Liver (tissue), 9 donors: Measurements from ENCODE around the gene MYO15A. TPM values are rescaled to one million over a fixed set of nuclear protein-coding genes. Genes with fewer than 3 reads are reported as not detected.
A peak's percentile ranks its signal among the peaks of the same experiment; 100 is the strongest.

Source experiments
- DNase-seq: peaks from one replicate; pipeline ENCODE4 v3.0.0-alpha.2; 2017; ENCODE audit warnings: low spot score
- H3K27ac ChIP-seq, 2 donors: one replicate each; pipeline ENCODE4 v1.7.0; 2013; ENCODE audit warnings: inconsistent platforms in 2 of 2, low read length in 2 of 2, control low read depth in 1 of 2, low read depth in 1 of 2, mild to moderate bottlenecking in 1 of 2
- H3K27me3 ChIP-seq, 4 donors: one replicate each; pipeline versions ENCODE4 v1.6.1 to v1.7.0; 2013; ENCODE audit warnings: low read length in 3 of 4, inconsistent platforms in 1 of 4, mild to moderate bottlenecking in 1 of 4, moderate library complexity in 1 of 4; ENCODE audit not compliant: control insufficient read depth in 4 of 4, insufficient read depth in 4 of 4
- H3K36me3 ChIP-seq, 4 donors: one replicate each; pipeline versions ENCODE4 v1.6.1 to v1.7.0; 2013; ENCODE audit warnings: low read length in 3 of 4, mild to moderate bottlenecking in 3 of 4, low read depth in 1 of 4, moderate library complexity in 1 of 4; ENCODE audit not compliant: control insufficient read depth in 4 of 4, insufficient read depth in 3 of 4
- H3K4me1 ChIP-seq, 4 donors: one replicate each; pipeline versions ENCODE4 v1.6.1 to v1.7.0; 2013; ENCODE audit warnings: low read length in 3 of 4, mild to moderate bottlenecking in 3 of 4, moderate library complexity in 1 of 4; ENCODE audit not compliant: control insufficient read depth in 4 of 4, insufficient read depth in 4 of 4
- H3K4me3 ChIP-seq, 3 donors: one replicate each; pipeline versions ENCODE4 v1.6.1 to v1.7.0; 2013; ENCODE audit warnings: low read length in 3 of 3, control low read depth in 1 of 3, low read depth in 1 of 3, mild to moderate bottlenecking in 1 of 3
- H3K9ac ChIP-seq, 2 donors: one replicate each; pipeline ENCODE4 v1.7.0; 2013; ENCODE audit warnings: low read length in 2 of 2, mild to moderate bottlenecking in 2 of 2, moderate library complexity in 2 of 2, control low read depth in 1 of 2, low read depth in 1 of 2
- H3K9me3 ChIP-seq, 4 donors: one replicate each; pipeline versions ENCODE4 v1.6.1 to v1.7.0; 2013; ENCODE audit warnings: low read length in 3 of 4; ENCODE audit not compliant: control insufficient read depth in 4 of 4
- ATF3 ChIP-seq: IDR thresholded peaks from 2 replicates; pipeline ENCODE4 v1.6.1; 2016; ENCODE audit warnings: antibody characterized with exemption
- CTCF ChIP-seq: fragments of 150-350 bp; IDR thresholded peaks from 2 replicates; pipeline ENCODE4 v1.5.1; 2017; ENCODE audit warnings: improper control_type of control experiment, low read depth, low read length; ENCODE audit not compliant: missing input control
- EGR1 ChIP-seq, 2 donors: IDR thresholded peaks; 2 replicates each; pipeline ENCODE4 v1.6.1; 2016 to 2018; ENCODE audit warnings: antibody characterized with exemption in 2 of 2, low read depth in 2 of 2
- FOXA1 ChIP-seq: IDR thresholded peaks from 2 replicates; pipeline ENCODE4 v1.6.1; 2016; ENCODE audit warnings: antibody characterized with exemption
- FOXA2 ChIP-seq: IDR thresholded peaks from 2 replicates; pipeline ENCODE4 v1.6.1; 2016; ENCODE audit warnings: antibody characterized with exemption
- GABPA ChIP-seq, 2 donors: IDR thresholded peaks in 1 of 2; conservative IDR thresholded peaks in 1 of 2; 2 replicates each; pipeline ENCODE4 v1.6.1; 2016; ENCODE audit warnings: antibody characterized with exemption in 2 of 2, mild to moderate bottlenecking in 1 of 2, moderate library complexity in 1 of 2
- JUND ChIP-seq, 2 donors: IDR thresholded peaks; 2 replicates each; pipeline ENCODE4 v1.6.1; 2016; ENCODE audit warnings: antibody characterized with exemption in 2 of 2
- NR2F2 ChIP-seq: IDR thresholded peaks from 2 replicates; pipeline ENCODE4 v1.6.1; 2016; ENCODE audit warnings: antibody characterized with exemption
- RXRA ChIP-seq, 2 donors: IDR thresholded peaks; 2 replicates each; pipeline ENCODE4 v1.6.1; 2017 to 2018; ENCODE audit warnings: antibody characterized with exemption in 2 of 2, mild to moderate bottlenecking in 1 of 2
- TAF1 ChIP-seq: conservative IDR thresholded peaks from 2 replicates; pipeline ENCODE4 v1.6.1; 2016; ENCODE audit warnings: antibody characterized with exemption, mild to moderate bottlenecking
- YY1 ChIP-seq: IDR thresholded peaks from 2 replicates; pipeline ENCODE4 v1.6.1; 2016; ENCODE audit warnings: antibody characterized with exemption, mild to moderate bottlenecking
- ZBTB33 ChIP-seq: IDR thresholded peaks from 2 replicates; pipeline ENCODE4 v1.6.1; 2016; ENCODE audit warnings: antibody characterized with exemption
- WGBS: extraction: QIAGEN DNeasy Blood & Tissue Kit; methylation state at CpG from one replicate; pipeline ENCODE4 v1.1.7; 2013; 5-methylcytosine and 5-hydroxymethylcytosine counted together
- polyA plus RNA-seq, 2 donors: library from polyadenylated mRNA; stranded (reverse) in 1 of 2; unstranded in 1 of 2; fragments of 200-250 nt in 1 of 2; fragments of >200 nt in 1 of 2; fragmentation: Nextera tagmentation in 1 of 2; extraction: Ambion mirVana in 1 of 2; gene quantifications; one replicate each; pipeline versions ENCODE4 v1.2.1 to v1.2.3, GENCODE V29; 2013 to 2015
- total RNA-seq, 2 donors: library from RNA; depleted of rRNA; stranded (reverse); fragments of >200 nt; gene quantifications; one replicate each; pipeline ENCODE4 v1.2.3, GENCODE V29; 2014
- TF ChIP-seq, protein P1 (sequence below): IDR thresholded peaks from 2 replicates; pipeline ENCODE4 v1.6.1; 2016; ENCODE audit warnings: antibody characterized with exemption, mild to moderate bottlenecking
- donor health status: healthy.
- donor health status: healthy.
- donor health status: healthy.
- donor health status: healthy.
- donor health status: healthy.

The MYO15A gene
- total and polyA plus RNA-seq, 4 donors = 0.15 to 2.9 (median 0.97) TPM

GRCh38 chr17:18172531-18173278 is 64.1 kb downstream of the MYO15A start (continued):
- no peak for TF ChIP-seq ZBTB33

DNA sequence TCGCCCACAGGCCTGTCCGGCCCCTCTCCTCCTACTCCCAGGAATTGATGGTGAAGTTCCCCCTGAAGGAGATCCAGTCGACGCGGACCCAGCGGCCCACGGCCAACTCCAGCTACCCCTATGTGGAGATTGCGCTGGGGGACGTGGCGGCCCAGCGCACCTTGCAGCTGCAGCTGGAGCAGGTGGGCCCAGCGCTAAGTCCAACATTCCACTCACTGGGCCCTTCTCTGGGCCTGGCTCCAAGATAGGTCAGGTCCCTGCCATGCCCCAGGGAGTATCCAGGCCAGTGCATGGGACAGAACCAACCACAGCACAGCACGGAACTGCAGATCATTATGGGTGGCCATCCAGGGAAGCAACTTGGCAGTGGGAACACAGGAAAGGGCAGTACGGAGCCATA is 65.2 kb downstream of the MYO15A start:
- Histone ChIP-seq H3K27me3 (no peaks in the 10 kb centered on the region), H3K9ac (no peak overlapping the region), H3K27ac (peak overlapping the region in 1 of 2 donors; percentile 50), H3K4me3 (no peak overlapping the region), H3K4me1 (peaks cover 0 to 12% (median 8%) of the 10 kb centered on the region in 4 donors), H3K36me3 (no peaks in the 10 kb centered on the region), H3K9me3 (no peaks in the 10 kb centered on the region)
- TF ChIP-seq RXRA (IDR thresholded peaks at IDR 0.05) = peak in 1 of 2 donors; percentile 10
- TF ChIP-seq ZBTB33 = no peak
- WGBS = 86% methylated on average over 14 of the region's 14 CpGs
- no peak for DNase-seq

DNA sequence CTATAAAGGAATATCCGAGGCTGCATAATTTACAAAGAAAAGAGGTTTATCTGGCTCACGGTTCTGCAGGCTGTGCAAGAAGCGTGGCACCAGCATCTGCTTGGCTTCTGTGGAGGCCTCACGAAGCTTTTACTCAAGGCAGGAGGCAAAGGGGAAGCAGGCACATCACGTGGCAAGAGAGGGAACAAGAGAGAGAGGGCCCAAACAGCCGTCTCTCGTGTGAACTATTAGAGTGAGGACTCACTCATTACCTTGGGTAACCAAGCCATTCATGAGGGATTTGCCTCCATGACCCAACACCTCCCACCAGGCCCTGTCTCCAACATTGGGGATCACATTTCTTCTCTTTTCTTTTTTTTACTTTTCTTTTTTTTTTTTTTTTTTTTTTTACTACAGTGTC is 67.6 kb downstream of the MYO15A start:
- H3K4me1 ChIP-seq = peaks cover 0 to 9% (median 5%) of the 10 kb centered on the region in 4 donors
- WGBS = 88% methylated on average over 7 of the region's 7 CpGs
- no peaks in the 10 kb centered on the region for H3K27me3 ChIP-seq
- no peak for DNase-seq
- H3K9ac ChIP-seq = no peak overlapping the region
- H3K4me3 ChIP-seq = no peak overlapping the region
- no peaks in the 10 kb centered on the region for H3K36me3 ChIP-seq
- H3K9me3 ChIP-seq = no peaks in the 10 kb centered on the region
- TF ChIP-seq RXRA (IDR thresholded peaks at IDR 0.05) = no peak
- TF ChIP-seq, protein P1, sequence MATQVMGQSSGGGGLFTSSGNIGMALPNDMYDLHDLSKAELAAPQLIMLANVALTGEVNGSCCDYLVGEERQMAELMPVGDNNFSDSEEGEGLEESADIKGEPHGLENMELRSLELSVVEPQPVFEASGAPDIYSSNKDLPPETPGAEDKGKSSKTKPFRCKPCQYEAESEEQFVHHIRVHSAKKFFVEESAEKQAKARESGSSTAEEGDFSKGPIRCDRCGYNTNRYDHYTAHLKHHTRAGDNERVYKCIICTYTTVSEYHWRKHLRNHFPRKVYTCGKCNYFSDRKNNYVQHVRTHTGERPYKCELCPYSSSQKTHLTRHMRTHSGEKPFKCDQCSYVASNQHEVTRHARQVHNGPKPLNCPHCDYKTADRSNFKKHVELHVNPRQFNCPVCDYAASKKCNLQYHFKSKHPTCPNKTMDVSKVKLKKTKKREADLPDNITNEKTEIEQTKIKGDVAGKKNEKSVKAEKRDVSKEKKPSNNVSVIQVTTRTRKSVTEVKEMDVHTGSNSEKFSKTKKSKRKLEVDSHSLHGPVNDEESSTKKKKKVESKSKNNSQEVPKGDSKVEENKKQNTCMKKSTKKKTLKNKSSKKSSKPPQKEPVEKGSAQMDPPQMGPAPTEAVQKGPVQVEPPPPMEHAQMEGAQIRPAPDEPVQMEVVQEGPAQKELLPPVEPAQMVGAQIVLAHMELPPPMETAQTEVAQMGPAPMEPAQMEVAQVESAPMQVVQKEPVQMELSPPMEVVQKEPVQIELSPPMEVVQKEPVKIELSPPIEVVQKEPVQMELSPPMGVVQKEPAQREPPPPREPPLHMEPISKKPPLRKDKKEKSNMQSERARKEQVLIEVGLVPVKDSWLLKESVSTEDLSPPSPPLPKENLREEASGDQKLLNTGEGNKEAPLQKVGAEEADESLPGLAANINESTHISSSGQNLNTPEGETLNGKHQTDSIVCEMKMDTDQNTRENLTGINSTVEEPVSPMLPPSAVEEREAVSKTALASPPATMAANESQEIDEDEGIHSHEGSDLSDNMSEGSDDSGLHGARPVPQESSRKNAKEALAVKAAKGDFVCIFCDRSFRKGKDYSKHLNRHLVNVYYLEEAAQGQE = no peak
- TF ChIP-seq CTCF = no peak
- TF ChIP-seq FOXA2 = no peak
- no peak for TF ChIP-seq EGR1 (IDR thresholded peaks at IDR 0.05; ENCODE audit: low read depth in 2 of 2)
- TF ChIP-seq FOXA1 = no peak
- TF ChIP-seq NR2F2 = no peak
- TF ChIP-seq GABPA (IDR thresholded peaks at IDR 0.05 in 1 of 2, conservative IDR thresholded peaks at IDR 0.05 in 1 of 2) = no peak
- no peak for TF ChIP-seq ATF3
- TF ChIP-seq YY1 = no peak
- no peak for TF ChIP-seq TAF1
- TF ChIP-seq ZBTB33 = no peak
- TF ChIP-seq JUND (IDR thresholded peaks at IDR 0.05) = no peak
- H3K27ac ChIP-seq = no peak overlapping the region
